ENCODE results near the gene RDH13.
"Not testable (repeated sequence)": the region's sequence is repeated elsewhere in the genome, so short reads cannot be mapped to it uniquely, and the experiment has no call there.

The RDH13 gene

GRCh38 chr19:55062735-55063491 lies at the start of gene RDH13:
RDH13 (minus strand) TSS chr19:55063148; CDS start chr19:55063032, 116 bp downstream.
- peak; percentile 98 to 100 for DNase-seq (ENCODE audit: low read depth in 2 of 2)

GRCh38 chr19:55112246-55112776 lies 49.4 kb upstream of the RDH13 start:
- DNase-seq (ENCODE audit: low read depth in 2 of 2) = no peak

GRCh38 chr19:55111238-55111831 lies 48.4 kb upstream of the RDH13 start:
- DNase-seq (ENCODE audit: low read depth in 2 of 2) = no peak

- no peak for DNase-seq (ENCODE audit: low read depth in 2 of 2)
These were observed 46.8 kb upstream of the RDH13 start for GRCh38 chr19:55109527-55110291.

GRCh38 chr19:55107252-55107651 lies 44.3 kb upstream of the RDH13 start:
- not testable (repeated sequence) for DNase-seq (ENCODE audit: low read depth in 2 of 2)

GRCh38 chr19:55106591-55106990 lies 43.6 kb upstream of the RDH13 start:
- DNase-seq (ENCODE audit: low read depth in 2 of 2) = no peak

- DNase-seq (ENCODE audit: low read depth in 2 of 2) = no peak
These were observed 42.3 kb upstream of the RDH13 start for GRCh38 chr19:55105237-55105636.

GRCh38 chr19:55103190-55103589 lies 40.2 kb upstream of the RDH13 start:
- DNase-seq (ENCODE audit: low read depth in 2 of 2) = no peak

GRCh38 chr19:55101261-55101660 lies 38.3 kb upstream of the RDH13 start:
- DNase-seq (ENCODE audit: low read depth in 2 of 2) = no peak

GRCh38 chr19:55099557-55100506 lies 36.9 kb upstream of the RDH13 start:
- no peak for DNase-seq (ENCODE audit: low read depth in 2 of 2)

- no peak for DNase-seq (ENCODE audit: low read depth in 2 of 2)
These were observed 36.0 kb upstream of the RDH13 start for GRCh38 chr19:55098716-55099556.

- no peak for DNase-seq (ENCODE audit: low read depth in 2 of 2)
These were observed 35.1 kb upstream of the RDH13 start for GRCh38 chr19:55097864-55098715.

- no peak for DNase-seq (ENCODE audit: low read depth in 2 of 2)
These were observed 33.2 kb upstream of the RDH13 start for GRCh38 chr19:55096061-55096701.

- DNase-seq (ENCODE audit: low read depth in 2 of 2) = no peak
These were observed 32.5 kb upstream of the RDH13 start for GRCh38 chr19:55095260-55096060.

GRCh38 chr19:55094456-55095259 lies 31.7 kb upstream of the RDH13 start:
- DNase-seq (ENCODE audit: low read depth in 2 of 2) = no peak

- no peak for DNase-seq (ENCODE audit: low read depth in 2 of 2)
These were observed 29.7 kb upstream of the RDH13 start for GRCh38 chr19:55092423-55093318.

Data from stimulated activated CD4-positive, alpha-beta T cell treated with anti-CD3 and anti-CD28 coated beads, Interleukin-4, amount 100 ng/mL, for 48 hours (primary cell).